Measurements from ENCODE around the gene CHST11. TPM values are rescaled to one million over a fixed set of nuclear protein-coding genes. Genes with fewer than 3 reads are reported as not detected.

The CHST11 gene
- total RNA-seq, 1 experiment from 2014 or later: 0.25 TPM

DNA sequence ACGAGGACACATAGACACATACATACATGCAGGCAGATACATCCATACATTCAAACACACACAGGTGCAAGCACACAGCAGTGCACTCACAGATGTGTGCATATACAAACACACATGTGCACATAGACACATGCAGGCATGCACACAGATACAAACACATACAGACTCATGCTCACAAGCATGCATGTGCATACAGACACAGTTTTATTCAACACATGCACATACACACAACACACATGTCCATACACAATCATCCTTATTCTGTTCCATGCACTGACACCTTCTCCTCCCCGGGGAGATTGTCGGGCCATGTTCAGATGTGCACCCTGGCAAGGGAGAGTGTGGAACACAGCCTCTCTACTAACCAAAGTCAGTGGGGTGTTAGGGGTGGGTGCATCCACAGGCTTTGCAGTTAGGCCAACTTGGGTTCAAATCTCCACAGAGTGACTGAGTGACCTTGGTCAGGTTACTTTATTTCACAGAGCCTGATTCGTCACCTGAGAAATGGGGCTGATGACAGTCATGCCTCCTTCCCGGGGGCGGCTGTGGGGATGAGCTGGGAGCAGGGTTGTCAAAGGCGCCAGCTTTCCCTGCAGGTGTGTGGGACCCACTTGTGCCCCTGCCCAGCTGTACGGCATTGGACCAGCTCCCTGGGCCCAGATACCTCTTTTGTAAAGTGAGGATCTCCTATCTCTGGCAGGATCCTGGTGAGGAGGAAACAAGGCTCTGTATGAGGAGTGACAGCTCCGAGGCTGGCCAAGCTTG, 251.2 kb downstream of the CHST11 start:
- intact Hi-C loops (cut with micrococcal nuclease; ENCODE audit: unreplicated experiment): no loop called here

DNA sequence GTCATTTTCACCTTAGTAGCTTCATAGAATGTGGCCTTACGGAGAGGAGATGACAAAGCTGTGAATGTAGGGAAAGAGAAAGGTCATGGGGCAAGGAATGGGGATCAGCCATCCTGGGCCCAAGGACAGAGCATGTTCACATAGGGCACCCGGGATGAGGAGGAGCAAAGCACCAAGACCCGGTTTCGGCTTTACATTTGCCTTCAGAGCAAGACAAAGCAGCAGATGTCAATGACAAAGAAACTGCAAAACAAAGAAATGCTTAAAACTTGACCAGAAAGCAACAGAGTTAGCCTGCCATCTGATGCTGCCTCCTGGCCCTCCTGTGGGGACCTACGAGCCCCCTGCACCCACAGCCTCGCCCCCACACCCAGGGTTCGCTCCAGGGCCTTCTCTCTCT, 252.1 kb downstream of the CHST11 start:
- H3K4me3 ChIP-seq (ENCODE audit: low read depth, low read length): no peak overlapping the region
- intact Hi-C loops (cut with micrococcal nuclease; ENCODE audit: unreplicated experiment): no loop called here
- Mint-ChIP-seq H3K27me3 (ENCODE audit: insufficient read depth, unreplicated experiment) (peaks cover 2% of the 10 kb centered on the region), H3K27ac (ENCODE audit: unreplicated experiment) (no peak overlapping the region), H3K9me3 (ENCODE audit: unreplicated experiment) (no peaks in the 10 kb centered on the region), H3K36me3 (ENCODE audit: insufficient read depth, unreplicated experiment) (no peaks in the 10 kb centered on the region), H3K4me1 (ENCODE audit: low read depth, unreplicated experiment) (no peaks in the 10 kb centered on the region), H3K4me3 (ENCODE audit: unreplicated experiment) (no peak overlapping the region)
- no TSS peak for BruUV-seq (replicated peaks)
- no peaks in the 10 kb centered on the region for H3K27me3 ChIP-seq (replicated peaks; ENCODE audit: control insufficient read depth, insufficient read depth, low read length)
- TF ChIP-seq, protein P1, sequence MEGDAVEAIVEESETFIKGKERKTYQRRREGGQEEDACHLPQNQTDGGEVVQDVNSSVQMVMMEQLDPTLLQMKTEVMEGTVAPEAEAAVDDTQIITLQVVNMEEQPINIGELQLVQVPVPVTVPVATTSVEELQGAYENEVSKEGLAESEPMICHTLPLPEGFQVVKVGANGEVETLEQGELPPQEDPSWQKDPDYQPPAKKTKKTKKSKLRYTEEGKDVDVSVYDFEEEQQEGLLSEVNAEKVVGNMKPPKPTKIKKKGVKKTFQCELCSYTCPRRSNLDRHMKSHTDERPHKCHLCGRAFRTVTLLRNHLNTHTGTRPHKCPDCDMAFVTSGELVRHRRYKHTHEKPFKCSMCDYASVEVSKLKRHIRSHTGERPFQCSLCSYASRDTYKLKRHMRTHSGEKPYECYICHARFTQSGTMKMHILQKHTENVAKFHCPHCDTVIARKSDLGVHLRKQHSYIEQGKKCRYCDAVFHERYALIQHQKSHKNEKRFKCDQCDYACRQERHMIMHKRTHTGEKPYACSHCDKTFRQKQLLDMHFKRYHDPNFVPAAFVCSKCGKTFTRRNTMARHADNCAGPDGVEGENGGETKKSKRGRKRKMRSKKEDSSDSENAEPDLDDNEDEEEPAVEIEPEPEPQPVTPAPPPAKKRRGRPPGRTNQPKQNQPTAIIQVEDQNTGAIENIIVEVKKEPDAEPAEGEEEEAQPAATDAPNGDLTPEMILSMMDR (IDR thresholded peaks at IDR 0.05; ENCODE audit: insufficient read depth in 1 of 2, low read depth in 1 of 2, low read length in 1 of 2, severe bottlenecking in 1 of 2, unreplicated experiment in 1 of 2): no peak
- no peaks in the 10 kb centered on the region for H3K4me1 ChIP-seq
- ChIA-PET POLR2A (no interaction called here), CTCF (no interaction called here)
- H3K36me3 ChIP-seq (ENCODE audit: control insufficient read depth, insufficient read depth, low read length): no peaks in the 10 kb centered on the region
- H3K9me3 ChIP-seq: no peaks in the 10 kb centered on the region
- no peak for DNase-seq

More for the DNA sequence above, 251.2 kb downstream of the CHST11 start:
- H3K4me3 ChIP-seq (ENCODE audit: low read depth, low read length): no peak overlapping the region
- Mint-ChIP-seq H3K36me3 (ENCODE audit: insufficient read depth, unreplicated experiment) (no peaks in the 10 kb centered on the region), H3K27me3 (ENCODE audit: insufficient read depth, unreplicated experiment) (peaks cover 2% of the 10 kb centered on the region), H3K9me3 (ENCODE audit: unreplicated experiment) (no peaks in the 10 kb centered on the region), H3K27ac (ENCODE audit: unreplicated experiment) (no peak overlapping the region), H3K4me3 (ENCODE audit: unreplicated experiment) (no peak overlapping the region), H3K4me1 (ENCODE audit: low read depth, unreplicated experiment) (no peaks in the 10 kb centered on the region)
- no peaks in the 10 kb centered on the region for H3K36me3 ChIP-seq (ENCODE audit: control insufficient read depth, insufficient read depth, low read length)
- DNase-seq: no peak
- TF ChIP-seq, protein P1 (IDR thresholded peaks at IDR 0.05; ENCODE audit: insufficient read depth in 1 of 2, low read depth in 1 of 2, low read length in 1 of 2, severe bottlenecking in 1 of 2, unreplicated experiment in 1 of 2): no peak
- POLR2A ChIA-PET: no interaction called here
- no peaks in the 10 kb centered on the region for H3K9me3 ChIP-seq
- H3K4me1 ChIP-seq: no peaks in the 10 kb centered on the region
- CTCF ChIA-PET: no interaction called here
- BruUV-seq (replicated peaks): no TSS peak
- no peaks in the 10 kb centered on the region for H3K27me3 ChIP-seq (replicated peaks; ENCODE audit: control insufficient read depth, insufficient read depth, low read length)

GRCh38 chr12:104709692-104710435, 253.1 kb downstream of the CHST11 start:
- CTCF ChIA-PET: no interaction called here
- no TSS peak for BruUV-seq (replicated peaks)
- intact Hi-C loops (cut with micrococcal nuclease; ENCODE audit: unreplicated experiment): no loop called here
- TF ChIP-seq, protein P1 (IDR thresholded peaks at IDR 0.05; ENCODE audit: insufficient read depth in 1 of 2, low read depth in 1 of 2, low read length in 1 of 2, severe bottlenecking in 1 of 2, unreplicated experiment in 1 of 2): no peak
- no peaks in the 10 kb centered on the region for H3K4me1 Mint-ChIP-seq (ENCODE audit: low read depth, unreplicated experiment)
- Histone ChIP-seq H3K27me3 (replicated peaks; ENCODE audit: control insufficient read depth, insufficient read depth, low read length) (no peaks in the 10 kb centered on the region), H3K4me3 (ENCODE audit: low read depth, low read length) (no peak overlapping the region), H3K4me1 (no peaks in the 10 kb centered on the region), H3K9me3 (no peaks in the 10 kb centered on the region), H3K36me3 (ENCODE audit: control insufficient read depth, insufficient read depth, low read length) (no peaks in the 10 kb centered on the region)
- POLR2A ChIA-PET: no interaction called here
- H3K27me3 Mint-ChIP-seq (ENCODE audit: insufficient read depth, unreplicated experiment): peaks cover 2% of the 10 kb centered on the region
- H3K4me3 Mint-ChIP-seq (ENCODE audit: unreplicated experiment): no peak overlapping the region
- H3K36me3 Mint-ChIP-seq (ENCODE audit: insufficient read depth, unreplicated experiment): no peaks in the 10 kb centered on the region
- no peak for DNase-seq
- H3K27ac Mint-ChIP-seq (ENCODE audit: unreplicated experiment): no peak overlapping the region
- no peaks in the 10 kb centered on the region for H3K9me3 Mint-ChIP-seq (ENCODE audit: unreplicated experiment)

Measured in Caco-2 (cell line).